Nephron progenitor cell (in vitro differentiated cells): ENCODE measurements around the gene ATP2B2.

Experiments used
- DNase-seq: peaks from one replicate; pipeline ENCODE4 v3.0.0; 2021
- H3K27ac Mint-ChIP-seq: 2 replicates; pipeline ENCODE4 v1.8.0; 2021; ENCODE audit warnings: mild to moderate bottlenecking, moderate library complexity, mixed read lengths
- H3K27me3 Mint-ChIP-seq: 2 replicates; pipeline ENCODE4 v1.8.0; 2021; ENCODE audit warnings: mild to moderate bottlenecking, low read depth, mixed read lengths; ENCODE audit not compliant: poor library complexity
- H3K36me3 Mint-ChIP-seq: 2 replicates; pipeline ENCODE4 v1.8.0; 2021; ENCODE audit warnings: low read depth, mixed read lengths
- H3K4me1 Mint-ChIP-seq: 2 replicates; pipeline ENCODE4 v1.8.0; 2021; ENCODE audit warnings: mixed read lengths
- H3K4me3 Mint-ChIP-seq: 2 replicates; pipeline ENCODE4 v1.8.0; 2021; ENCODE audit warnings: mild to moderate bottlenecking, moderate library complexity, mixed read lengths
- H3K9me3 Mint-ChIP-seq: 2 replicates; pipeline ENCODE4 v1.8.0; 2021; ENCODE audit warnings: mild to moderate bottlenecking, moderate library complexity, mixed read lengths
- CTCF ChIP-seq: fragments of 200-600 bp; sonication (generic); IDR thresholded peaks from 2 replicates; pipeline ENCODE4 v1.5.0; 2021; ENCODE audit warnings: antibody characterized with exemption

ATP2B2 gene

GRCh38 chr3:10344944-10345575 lies 160.3 kb downstream of the ATP2B2 start:
- peaks cover 25% of the 10 kb centered on the region for H3K4me1 Mint-ChIP-seq

GRCh38 chr3:10344147-10344943 lies 161.0 kb downstream of the ATP2B2 start:
- H3K27me3 Mint-ChIP-seq = peaks cover 29% of the 10 kb centered on the region
- TF ChIP-seq CTCF = peak; percentile 91

More at GRCh38 chr3:10344944-10345575, 160.3 kb downstream of the ATP2B2 start:
- Mint-ChIP-seq H3K27me3 (peaks cover 29% of the 10 kb centered on the region), H3K4me3 (no peak overlapping the region), H3K27ac (no peak overlapping the region), H3K36me3 (no peaks in the 10 kb centered on the region), H3K9me3 (no peaks in the 10 kb centered on the region)
- DNase-seq = no peak
- no peak for TF ChIP-seq CTCF

GRCh38 chr3:10343526-10343925 lies 161.9 kb downstream of the ATP2B2 start:
- no peak for DNase-seq
- Mint-ChIP-seq H3K27ac (peak overlapping the region; percentile 38), H3K4me3 (no peak overlapping the region), H3K4me1 (peaks cover 28% of the 10 kb centered on the region), H3K36me3 (no peaks in the 10 kb centered on the region), H3K9me3 (no peaks in the 10 kb centered on the region), H3K27me3 (peaks cover 29% of the 10 kb centered on the region)
- TF ChIP-seq CTCF = no peak

More at GRCh38 chr3:10344147-10344943, 161.0 kb downstream of the ATP2B2 start:
- peak; percentile 74 for DNase-seq
- Mint-ChIP-seq H3K9me3 (no peaks in the 10 kb centered on the region), H3K4me3 (no peak overlapping the region), H3K27ac (no peak overlapping the region), H3K4me1 (peaks cover 25% of the 10 kb centered on the region), H3K36me3 (no peaks in the 10 kb centered on the region)

- Mint-ChIP-seq H3K9me3 (no peaks in the 10 kb centered on the region), H3K4me3 (no peak overlapping the region), H3K27ac (no peak overlapping the region), H3K36me3 (no peaks in the 10 kb centered on the region), H3K4me1 (peaks cover 29% of the 10 kb centered on the region), H3K27me3 (peaks cover 24% of the 10 kb centered on the region)
- no peak for DNase-seq
- no peak for TF ChIP-seq CTCF
Observed at GRCh38 chr3:10342781-10343180, 162.6 kb downstream of the ATP2B2 start.

GRCh38 chr3:10341901-10342398 lies 163.4 kb downstream of the ATP2B2 start:
- Mint-ChIP-seq H3K27me3 (peaks cover 22% of the 10 kb centered on the region), H3K4me1 (peaks cover 21% of the 10 kb centered on the region), H3K9me3 (no peaks in the 10 kb centered on the region), H3K36me3 (no peaks in the 10 kb centered on the region), H3K4me3 (no peak overlapping the region), H3K27ac (no peak overlapping the region)
- DNase-seq = no peak
- no peak for TF ChIP-seq CTCF
